ENCODE data around the gene CPD.

CPD gene

GRCh38 chr17:30519166-30519565, 140.4 kb downstream of the CPD start:
- no peak for DNase-seq
